ENCODE data around the gene SYT1. TPM values are rescaled to one million over a fixed set of nuclear protein-coding genes. Genes with fewer than 3 reads are reported as not detected.
A peak's percentile ranks its signal among the peaks of the same experiment; 100 is the strongest.

Gene SYT1
- total RNA-seq, 6 experiments from 2014 or later = 3.5 to 10.5 (median 9.1) TPM

GRCh38 chr12:79115743-79116142 lies 251.2 kb downstream of the SYT1 start:
- Mint-ChIP-seq H3K27me3 (ENCODE audit: insufficient read depth) (no peaks in the 10 kb centered on the region), H3K27ac (no peak overlapping the region), H3K36me3 (ENCODE audit: low read depth) (no peaks in the 10 kb centered on the region), H3K4me3 (no peak overlapping the region), H3K4me1 (ENCODE audit: low read depth) (no peaks in the 10 kb centered on the region), H3K9me3 (no peaks in the 10 kb centered on the region)
- TF ChIP-seq CTCF (IDR thresholded peaks at IDR 0.05) = no peak
- no peak for DNase-seq

GRCh38 chr12:79119796-79120195 lies 255.2 kb downstream of the SYT1 start:
- no peak for TF ChIP-seq CTCF (IDR thresholded peaks at IDR 0.05)
- H3K27me3 Mint-ChIP-seq (ENCODE audit: insufficient read depth) = no peaks in the 10 kb centered on the region
- no peak overlapping the region for H3K27ac Mint-ChIP-seq
- no peaks in the 10 kb centered on the region for H3K9me3 Mint-ChIP-seq
- no peak for DNase-seq
- no peaks in the 10 kb centered on the region for H3K36me3 Mint-ChIP-seq (ENCODE audit: low read depth)
- H3K4me3 Mint-ChIP-seq = no peak overlapping the region
- no peaks in the 10 kb centered on the region for H3K4me1 Mint-ChIP-seq (ENCODE audit: low read depth)

GRCh38 chr12:79121486-79121885 lies 256.9 kb downstream of the SYT1 start:
- H3K36me3 Mint-ChIP-seq (ENCODE audit: low read depth) = no peaks in the 10 kb centered on the region
- H3K4me1 Mint-ChIP-seq (ENCODE audit: low read depth) = no peaks in the 10 kb centered on the region
- TF ChIP-seq CTCF (IDR thresholded peaks at IDR 0.05) = peak; percentile 67
- no peak overlapping the region for H3K4me3 Mint-ChIP-seq
- H3K27ac Mint-ChIP-seq = no peak overlapping the region
- H3K9me3 Mint-ChIP-seq = no peaks in the 10 kb centered on the region
- H3K27me3 Mint-ChIP-seq (ENCODE audit: insufficient read depth) = no peaks in the 10 kb centered on the region
- no peak for DNase-seq

GRCh38 chr12:79124385-79124784 lies 259.8 kb downstream of the SYT1 start:
- TF ChIP-seq CTCF (IDR thresholded peaks at IDR 0.05) = no peak
- no peak overlapping the region for H3K27ac Mint-ChIP-seq
- H3K4me3 Mint-ChIP-seq = no peak overlapping the region
- H3K4me1 Mint-ChIP-seq (ENCODE audit: low read depth) = peaks cover 24% of the 10 kb centered on the region
- H3K36me3 Mint-ChIP-seq (ENCODE audit: low read depth) = no peaks in the 10 kb centered on the region
- no peak for DNase-seq
- no peaks in the 10 kb centered on the region for H3K9me3 Mint-ChIP-seq
- no peaks in the 10 kb centered on the region; the same call in 1 of the 2 replicates for H3K27me3 Mint-ChIP-seq (ENCODE audit: insufficient read depth)

GRCh38 chr12:79125358-79125757 lies 260.8 kb downstream of the SYT1 start:
- TF ChIP-seq CTCF (IDR thresholded peaks at IDR 0.05) = no peak
- Mint-ChIP-seq H3K27me3 (ENCODE audit: insufficient read depth) (no peaks in the 10 kb centered on the region; the same call in 1 of the 2 replicates), H3K9me3 (no peaks in the 10 kb centered on the region), H3K36me3 (ENCODE audit: low read depth) (no peaks in the 10 kb centered on the region), H3K4me3 (no peak overlapping the region), H3K27ac (no peak overlapping the region), H3K4me1 (ENCODE audit: low read depth) (peaks cover 26% of the 10 kb centered on the region)
- DNase-seq = no peak

GRCh38 chr12:79127271-79127751 lies 262.7 kb downstream of the SYT1 start:
- Mint-ChIP-seq H3K4me1 (ENCODE audit: low read depth) (peaks cover 26% of the 10 kb centered on the region), H3K4me3 (no peak overlapping the region), H3K9me3 (no peaks in the 10 kb centered on the region), H3K36me3 (ENCODE audit: low read depth) (no peaks in the 10 kb centered on the region), H3K27ac (peak overlapping the region; percentile 62), H3K27me3 (ENCODE audit: insufficient read depth) (no peaks in the 10 kb centered on the region; the same call in 1 of the 2 replicates)
- no peak for TF ChIP-seq CTCF (IDR thresholded peaks at IDR 0.05)
- peak; percentile 85 for DNase-seq
